Activated CD8-positive, alpha-beta memory T cell treated with anti-CD3 and anti-CD28 coated beads, Interleukin-2, amount 50 U/mL, for 1 hour (primary cell): ENCODE results near the gene CCL16.
"Not testable (repeated sequence)": the region's sequence is repeated elsewhere in the genome, so short reads cannot be mapped to it uniquely, and the experiment has no call there.

ENCODE experiments used
- DNase-seq: peaks from one replicate; pipeline ENCODE4 v3.0.0-alpha.2; 2020; ENCODE audit errors: extremely low read depth

CCL16 gene

GRCh38 chr17:35938492-35938891, 42.8 kb downstream of the CCL16 start:
- not testable (repeated sequence) for DNase-seq

GRCh38 chr17:35936063-35936462, 45.2 kb downstream of the CCL16 start:
- DNase-seq, result no peak

GRCh38 chr17:35934760-35935159, 46.5 kb downstream of the CCL16 start:
- DNase-seq, result no peak

DNA sequence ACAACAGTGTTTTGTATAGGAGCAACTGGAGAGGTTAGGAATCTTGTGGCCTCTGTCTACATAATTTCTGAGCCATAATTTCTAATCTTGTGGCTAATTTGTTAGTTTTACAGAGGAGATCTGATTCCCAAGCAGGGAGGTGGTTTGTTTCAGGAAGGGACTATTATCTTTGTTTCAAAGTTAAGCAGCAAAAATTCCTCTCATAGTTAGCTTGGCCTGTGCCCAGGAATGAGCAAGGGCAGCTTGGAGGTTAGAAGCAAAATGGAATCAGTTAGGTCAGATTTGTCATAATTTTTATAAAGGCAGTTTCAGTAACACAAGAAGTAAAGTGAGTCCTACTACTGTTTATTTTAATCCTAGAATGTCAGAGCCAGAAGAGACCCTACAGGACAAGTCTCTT, 48.7 kb downstream of the CCL16 start:
- DNase-seq, result no peak

- DNase-seq, result no peak
Observed at GRCh38 chr17:35931794-35932425, 49.4 kb downstream of the CCL16 start.

DNA sequence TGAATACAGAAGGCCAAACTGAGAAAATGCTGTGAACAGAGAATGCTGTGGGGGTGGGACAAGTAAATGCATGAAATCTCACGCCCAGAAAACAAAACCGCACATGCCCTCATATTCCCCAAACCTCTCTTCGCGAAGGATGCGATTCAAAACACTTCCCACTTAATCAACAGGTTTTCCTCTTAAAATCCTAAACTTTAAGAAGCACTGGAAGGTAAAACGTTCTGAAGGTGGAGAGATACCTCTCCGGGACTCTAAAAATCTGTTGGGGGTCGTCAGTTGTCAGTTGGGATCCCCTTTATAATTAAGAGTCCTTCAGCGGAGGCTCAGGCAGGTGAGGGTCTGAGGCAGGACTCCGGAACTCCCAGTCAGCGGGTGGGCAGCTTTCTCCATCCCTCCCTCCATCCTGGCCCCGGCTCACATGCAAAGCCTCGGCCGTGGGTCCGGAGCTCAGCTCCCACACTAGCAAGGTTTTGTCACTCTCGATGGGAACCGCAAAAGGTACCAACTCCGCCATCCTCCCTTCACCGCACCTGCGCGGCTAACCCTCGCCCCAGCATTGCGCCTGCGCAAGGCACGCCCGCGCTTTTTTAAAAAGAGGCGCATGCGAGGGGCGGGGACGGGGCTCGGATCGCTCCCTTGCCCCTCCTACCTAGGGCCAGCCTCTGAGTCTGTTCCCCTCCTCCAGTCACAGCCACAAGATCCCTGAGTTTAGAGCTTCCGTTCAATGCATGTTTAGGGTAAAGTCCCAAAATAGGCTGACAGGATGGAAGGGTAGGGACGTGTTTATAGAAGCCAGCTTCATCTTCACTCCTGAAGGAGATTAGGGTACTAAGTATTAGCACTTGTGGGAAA, 50.9 kb downstream of the CCL16 start, which contains the start of gene RDM1:
RDM1 (minus strand) TSS at position 563 of the 855 bp plus-strand sequence; CDS start at position 517, 46 bp downstream.
- peak; percentile 41 for DNase-seq

- DNase-seq, result no peak
Observed at GRCh38 chr17:35927714-35928113, 53.6 kb downstream of the CCL16 start.
